Temporal lobe (tissue), 2 donors: ENCODE measurements around the gene ARMH4. TPM values are rescaled to one million over a fixed set of nuclear protein-coding genes. Genes with fewer than 3 reads are reported as not detected.

Experiments used
- small RNA-seq: library from RNA; depleted of rRNA; stranded (forward); fragments of <200 nt; gene quantifications from one replicate; pipeline ENCODE3, GENCODE V24; 2014; ENCODE audit warnings: low replicate concordance
- total RNA-seq: library from RNA; depleted of rRNA; stranded (reverse); fragments of >200 nt; gene quantifications from one replicate; pipeline ENCODE4 v1.2.3, GENCODE V29; 2014

The ARMH4 gene
- total RNA-seq, 1 donor from 2014 or later: 75.0 TPM

Small RNAs within 50 kb of the gene (small RNA-seq; reads per million reads assigned to genes)
- gene RN7SL598P: 0.16 reads per million

Other genes starting within 250 kb of the ARMH4 start
- 99.1 TPM for gene ACTR10, start 47.9 kb upstream of the ARMH4 start, total RNA-seq
- 38.8 TPM for gene PSMA3, start 92.6 kb upstream of the ARMH4 start, total RNA-seq
- gene ARID4A, start 146.3 kb upstream of the ARMH4 start, total RNA-seq: 50.9 TPM
- not detected for gene TOMM20L, start 243.7 kb upstream of the ARMH4 start, total RNA-seq